ENCODE measurements around the gene ATF6. TPM values are rescaled to one million over a fixed set of nuclear protein-coding genes. Genes with fewer than 3 reads are reported as not detected.
"Not testable (repeated sequence)": the region's sequence is repeated elsewhere in the genome, so short reads cannot be mapped to it uniquely, and the experiment has no call there.

ATF6 gene
- total RNA-seq, 1 donor from 2014 or later: 21.7 TPM

- DNase-seq (ENCODE audit: low spot score): no peak
These were observed 15.9 kb downstream of the ATF6 start for GRCh38 chr1:161781995-161782394.

- no peak for DNase-seq (ENCODE audit: low spot score)
These were observed 16.8 kb downstream of the ATF6 start for GRCh38 chr1:161782886-161783285.

- peak; percentile 9 for DNase-seq (ENCODE audit: low spot score)
These were observed 18.8 kb downstream of the ATF6 start for GRCh38 chr1:161784968-161785367.

- DNase-seq (ENCODE audit: low spot score): no peak
These were observed 21.2 kb downstream of the ATF6 start for GRCh38 chr1:161787355-161787754.

GRCh38 chr1:161790587-161791317 lies 24.6 kb downstream of the ATF6 start:
- no peak for DNase-seq (ENCODE audit: low spot score)

- no peak for DNase-seq (ENCODE audit: low spot score)
These were observed 26.0 kb downstream of the ATF6 start for GRCh38 chr1:161791904-161792655.

GRCh38 chr1:161792740-161793139 lies 26.6 kb downstream of the ATF6 start:
- peak; percentile 81 for DNase-seq (ENCODE audit: low spot score)

- no peak for DNase-seq (ENCODE audit: low spot score)
These were observed 33.7 kb downstream of the ATF6 start for GRCh38 chr1:161799792-161800191.

GRCh38 chr1:161801955-161802354 lies 35.8 kb downstream of the ATF6 start:
- no peak for DNase-seq (ENCODE audit: low spot score)

GRCh38 chr1:161803181-161803580 lies 37.1 kb downstream of the ATF6 start:
- DNase-seq (ENCODE audit: low spot score): no peak

GRCh38 chr1:161805399-161806197 lies 39.5 kb downstream of the ATF6 start:
- peak; percentile 71 for DNase-seq (ENCODE audit: low spot score)

GRCh38 chr1:161809202-161809601 lies 43.1 kb downstream of the ATF6 start:
- not testable (repeated sequence) for DNase-seq (ENCODE audit: low spot score)

GRCh38 chr1:161809656-161810055 lies 43.5 kb downstream of the ATF6 start:
- not testable (repeated sequence) for DNase-seq (ENCODE audit: low spot score)

GRCh38 chr1:161810780-161811179 lies 44.7 kb downstream of the ATF6 start:
- DNase-seq (ENCODE audit: low spot score): no peak

- peak; percentile 26 for DNase-seq (ENCODE audit: low spot score)
These were observed 50.1 kb downstream of the ATF6 start for GRCh38 chr1:161816201-161816600.

- peak; percentile 38 for DNase-seq (ENCODE audit: low spot score)
These were observed 51.1 kb downstream of the ATF6 start for GRCh38 chr1:161817176-161817730.

- no peak for DNase-seq (ENCODE audit: low spot score)
These were observed 54.8 kb downstream of the ATF6 start for GRCh38 chr1:161820914-161821313.

- DNase-seq (ENCODE audit: low spot score): no peak
These were observed 58.5 kb downstream of the ATF6 start for GRCh38 chr1:161824618-161825017.

GRCh38 chr1:161825831-161826230 lies 59.7 kb downstream of the ATF6 start:
- no peak for DNase-seq (ENCODE audit: low spot score)

- DNase-seq (ENCODE audit: low spot score): no peak
These were observed 60.4 kb downstream of the ATF6 start for GRCh38 chr1:161826478-161826877.

GRCh38 chr1:161827786-161828185 lies 61.7 kb downstream of the ATF6 start:
- DNase-seq (ENCODE audit: low spot score): no peak

Measured in umbilical cord (tissue), 2 donors.